ENCODE results near the gene SH2D5.

GRCh38 chr1:20670936-20671335 lies 61.6 kb downstream of the SH2D5 start:
- TF ChIP-seq CTCF (IDR thresholded peaks at IDR 0.05) (no peak), POLR2A (IDR thresholded peaks at IDR 0.05) (no peak)
